HG02763 (cell line): ENCODE data around the gene LRRC7.

Experiments used
- ATAC-seq: cut with Tn5 transposase; IDR thresholded peaks from one replicate; pipeline ENCODE4 v1.9.1; 2021; ENCODE audit warnings: mild to moderate bottlenecking, moderate library complexity; ENCODE audit not compliant: unreplicated experiment

LRRC7 gene

GRCh38 chr1:69587391-69587790 is 19.7 kb downstream of the LRRC7 start:
- ATAC-seq, result no peak

- ATAC-seq, result no peak
Measured at GRCh38 chr1:69589799-69590198, 22.1 kb downstream of the LRRC7 start.

- ATAC-seq, result no peak
Measured at GRCh38 chr1:69592341-69592740, 24.6 kb downstream of the LRRC7 start.

- ATAC-seq, result no peak
Measured at GRCh38 chr1:69595486-69595885, 27.8 kb downstream of the LRRC7 start.

GRCh38 chr1:69611316-69611715 is 43.6 kb downstream of the LRRC7 start:
- no peak for ATAC-seq

GRCh38 chr1:69613414-69613813 is 45.7 kb downstream of the LRRC7 start:
- no peak for ATAC-seq

- no peak for ATAC-seq
Measured at GRCh38 chr1:69638673-69639072, 71.0 kb downstream of the LRRC7 start.

GRCh38 chr1:69639159-69639558 is 71.4 kb downstream of the LRRC7 start:
- ATAC-seq, result no peak

- no peak for ATAC-seq
Measured at GRCh38 chr1:69643266-69643665, 75.5 kb downstream of the LRRC7 start.

GRCh38 chr1:69645477-69645876 is 77.8 kb downstream of the LRRC7 start:
- ATAC-seq, result no peak

- no peak for ATAC-seq
Measured at GRCh38 chr1:69648486-69648885, 80.8 kb downstream of the LRRC7 start.

GRCh38 chr1:69649383-69649990 is 81.8 kb downstream of the LRRC7 start:
- no peak for ATAC-seq

GRCh38 chr1:69650779-69651178 is 83.1 kb downstream of the LRRC7 start:
- ATAC-seq, result no peak

GRCh38 chr1:69651656-69652055 is 83.9 kb downstream of the LRRC7 start:
- ATAC-seq, result no peak

GRCh38 chr1:69657971-69658370 is 90.2 kb downstream of the LRRC7 start:
- ATAC-seq, result no peak

- ATAC-seq, result no peak
Measured at GRCh38 chr1:69661686-69662085, 94.0 kb downstream of the LRRC7 start.

- ATAC-seq, result no peak
Measured at GRCh38 chr1:69662321-69662720, 94.6 kb downstream of the LRRC7 start.

- ATAC-seq, result no peak
Measured at GRCh38 chr1:69671363-69672010, 103.8 kb downstream of the LRRC7 start.

- ATAC-seq, result no peak
Measured at GRCh38 chr1:69673321-69673720, 105.6 kb downstream of the LRRC7 start.

- no peak for ATAC-seq
Measured at GRCh38 chr1:69679965-69680364, 112.2 kb downstream of the LRRC7 start.

GRCh38 chr1:69686367-69686984 is 118.8 kb downstream of the LRRC7 start:
- no peak for ATAC-seq

- ATAC-seq, result no peak
Measured at GRCh38 chr1:69688193-69688592, 120.5 kb downstream of the LRRC7 start.
